ENCODE data around the gene PHOX2A.

PHOX2A gene

GRCh38 chr11:72244060-72244360 is at the start of gene PHOX2A:
Gene PHOX2A, minus strand, starts transcription at chr11:72244176. Its CDS starts 172 bp downstream, at chr11:72244004.
- H3K9me3 ChIP-seq (ENCODE audit: insufficient read depth, low read depth, low read length): no peaks in the 10 kb centered on the region
- H3K4me3 ChIP-seq (ENCODE audit: low read length, poor library complexity, severe bottlenecking): no peak within 1 kb of the TSS
- H3K36me3 ChIP-seq (ENCODE audit: insufficient read depth, low read length): no peaks in the 10 kb centered on the region
- H4K20me1 ChIP-seq (ENCODE audit: insufficient read depth, low read length, poor library complexity, severe bottlenecking): no peaks in the 10 kb centered on the region
- no peaks in the 10 kb centered on the region for H3K4me1 ChIP-seq (ENCODE audit: insufficient read depth, low read length, poor library complexity, severe bottlenecking)
- H3K79me2 ChIP-seq (ENCODE audit: insufficient read depth, low read length): no peaks in the 10 kb centered on the region
- H2AFZ ChIP-seq (ENCODE audit: low read length): no peak within 1 kb of the TSS
- H3K9ac ChIP-seq (ENCODE audit: low read depth, low read length, poor library complexity, severe bottlenecking): no peak within 1 kb of the TSS
- TF ChIP-seq, protein P1, sequence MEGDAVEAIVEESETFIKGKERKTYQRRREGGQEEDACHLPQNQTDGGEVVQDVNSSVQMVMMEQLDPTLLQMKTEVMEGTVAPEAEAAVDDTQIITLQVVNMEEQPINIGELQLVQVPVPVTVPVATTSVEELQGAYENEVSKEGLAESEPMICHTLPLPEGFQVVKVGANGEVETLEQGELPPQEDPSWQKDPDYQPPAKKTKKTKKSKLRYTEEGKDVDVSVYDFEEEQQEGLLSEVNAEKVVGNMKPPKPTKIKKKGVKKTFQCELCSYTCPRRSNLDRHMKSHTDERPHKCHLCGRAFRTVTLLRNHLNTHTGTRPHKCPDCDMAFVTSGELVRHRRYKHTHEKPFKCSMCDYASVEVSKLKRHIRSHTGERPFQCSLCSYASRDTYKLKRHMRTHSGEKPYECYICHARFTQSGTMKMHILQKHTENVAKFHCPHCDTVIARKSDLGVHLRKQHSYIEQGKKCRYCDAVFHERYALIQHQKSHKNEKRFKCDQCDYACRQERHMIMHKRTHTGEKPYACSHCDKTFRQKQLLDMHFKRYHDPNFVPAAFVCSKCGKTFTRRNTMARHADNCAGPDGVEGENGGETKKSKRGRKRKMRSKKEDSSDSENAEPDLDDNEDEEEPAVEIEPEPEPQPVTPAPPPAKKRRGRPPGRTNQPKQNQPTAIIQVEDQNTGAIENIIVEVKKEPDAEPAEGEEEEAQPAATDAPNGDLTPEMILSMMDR (conservative IDR thresholded peaks at IDR 0.05; ENCODE audit: low read length): no peak
- no peak for TF ChIP-seq EZH2phosphoT487 (IDR thresholded peaks at IDR 0.05; ENCODE audit: borderline replicate concordance)
- no peak within 1 kb of the TSS for H3K4me2 ChIP-seq (ENCODE audit: low read depth, low read length, poor library complexity, severe bottlenecking)
- no peaks in the 10 kb centered on the region for H3K9me2 ChIP-seq (replicated peaks; ENCODE audit: low read depth, low read length)
- H3F3A ChIP-seq (ENCODE audit: low read depth): no peaks in the 10 kb centered on the region
- H3K27me3 ChIP-seq (ENCODE audit: insufficient read depth, low read length, poor library complexity, severe bottlenecking): no peaks in the 10 kb centered on the region

DNA sequence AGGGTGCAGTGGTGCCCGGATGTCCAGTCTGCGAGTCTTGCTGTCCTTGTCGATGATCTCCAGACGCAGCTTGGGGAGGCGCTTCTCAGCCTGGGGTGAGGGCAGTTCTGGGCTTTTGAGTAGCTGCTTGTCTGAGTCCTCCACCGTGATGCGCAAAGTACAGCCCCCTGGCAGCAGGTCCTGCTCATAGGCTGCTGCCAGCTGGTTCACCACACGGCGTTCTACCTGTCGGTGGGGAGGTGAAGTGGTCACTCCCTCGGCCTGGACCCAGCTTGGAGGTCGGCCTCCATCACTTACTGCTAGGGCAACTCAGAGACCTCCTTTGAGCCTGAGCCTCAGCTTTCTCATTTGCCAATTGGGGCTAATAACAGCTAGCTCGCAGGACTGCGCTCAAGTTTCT is 49.4 kb upstream of the PHOX2A start:
- Histone ChIP-seq H3K9ac (ENCODE audit: low read depth, low read length, poor library complexity, severe bottlenecking) (no peak overlapping the region), H3K27me3 (ENCODE audit: insufficient read depth, low read length, poor library complexity, severe bottlenecking) (no peaks in the 10 kb centered on the region), H3K4me2 (ENCODE audit: low read depth, low read length, poor library complexity, severe bottlenecking) (no peak overlapping the region), H3K4me3 (ENCODE audit: low read length, poor library complexity, severe bottlenecking) (no peak overlapping the region), H3K36me3 (ENCODE audit: insufficient read depth, low read length) (no peaks in the 10 kb centered on the region; the same call in 1 of the 2 replicates), H2AFZ (ENCODE audit: low read length) (no peak overlapping the region), H3F3A (ENCODE audit: low read depth) (no peaks in the 10 kb centered on the region), H4K20me1 (ENCODE audit: insufficient read depth, low read length, poor library complexity, severe bottlenecking) (no peaks in the 10 kb centered on the region), H3K79me2 (ENCODE audit: insufficient read depth, low read length) (no peaks in the 10 kb centered on the region), H3K9me2 (replicated peaks; ENCODE audit: low read depth, low read length) (no peaks in the 10 kb centered on the region), H3K4me1 (ENCODE audit: insufficient read depth, low read length, poor library complexity, severe bottlenecking) (no peaks in the 10 kb centered on the region), H3K9me3 (ENCODE audit: insufficient read depth, low read depth, low read length) (no peaks in the 10 kb centered on the region)
- no peak for TF ChIP-seq EZH2phosphoT487 (IDR thresholded peaks at IDR 0.05; ENCODE audit: borderline replicate concordance)
- TF ChIP-seq, protein P1 (conservative IDR thresholded peaks at IDR 0.05; ENCODE audit: low read length): no peak

GRCh38 chr11:72292106-72292785 is 48.3 kb upstream of the PHOX2A start:
- Histone ChIP-seq H3K9ac (ENCODE audit: low read depth, low read length, poor library complexity, severe bottlenecking) (no peak overlapping the region), H3K36me3 (ENCODE audit: insufficient read depth, low read length) (no peaks in the 10 kb centered on the region; the same call in 1 of the 2 replicates), H3K9me3 (ENCODE audit: insufficient read depth, low read depth, low read length) (no peaks in the 10 kb centered on the region), H3K4me2 (ENCODE audit: low read depth, low read length, poor library complexity, severe bottlenecking) (no peak overlapping the region), H3K27me3 (ENCODE audit: insufficient read depth, low read length, poor library complexity, severe bottlenecking) (no peaks in the 10 kb centered on the region), H2AFZ (ENCODE audit: low read length) (no peak overlapping the region), H4K20me1 (ENCODE audit: insufficient read depth, low read length, poor library complexity, severe bottlenecking) (no peaks in the 10 kb centered on the region), H3K9me2 (replicated peaks; ENCODE audit: low read depth, low read length) (no peaks in the 10 kb centered on the region), H3K4me3 (ENCODE audit: low read length, poor library complexity, severe bottlenecking) (no peak overlapping the region), H3K4me1 (ENCODE audit: insufficient read depth, low read length, poor library complexity, severe bottlenecking) (no peaks in the 10 kb centered on the region), H3F3A (ENCODE audit: low read depth) (no peaks in the 10 kb centered on the region), H3K79me2 (ENCODE audit: insufficient read depth, low read length) (no peaks in the 10 kb centered on the region)
- TF ChIP-seq EZH2phosphoT487 (IDR thresholded peaks at IDR 0.05; ENCODE audit: borderline replicate concordance): no peak
- TF ChIP-seq, protein P1 (conservative IDR thresholded peaks at IDR 0.05; ENCODE audit: low read length): no peak

Data from Loucy (cell line).